ENCODE results near the gene OR52H1.
"Not testable (repeated sequence)": the region's sequence is repeated elsewhere in the genome, so short reads cannot be mapped to it uniquely, and the experiment has no call there.

Gene OR52H1

DNA sequence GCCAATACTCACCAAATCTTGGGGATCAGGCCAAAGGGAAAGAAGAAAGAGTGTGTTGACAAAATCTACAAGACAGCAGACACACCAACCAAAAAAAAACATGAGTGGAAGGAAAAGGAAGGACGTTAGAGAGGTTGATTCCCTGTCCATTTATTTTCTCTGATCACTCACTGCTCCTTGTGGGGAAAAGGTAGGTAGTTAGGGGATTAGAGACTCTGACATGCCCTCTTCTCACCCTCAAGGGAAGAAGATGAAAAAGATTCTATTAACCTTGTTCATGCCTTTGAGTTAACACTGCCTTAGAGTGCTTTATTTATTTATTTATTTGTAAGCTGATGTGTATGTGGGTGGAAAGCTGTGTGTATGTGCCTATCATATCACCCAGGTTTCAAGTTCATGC lies at the start of gene OR52H1:
OR52H1 (minus strand) TSS at position 101 of the 400 bp plus-strand sequence. CDS start 3,035 bp downstream, outside the sequence.
- DNase-seq (ENCODE audit: low read depth in 2 of 2): no peak

- DNase-seq (ENCODE audit: low read depth in 2 of 2): no peak
Measured at GRCh38 chr11:5597953-5598352, 49.6 kb upstream of the OR52H1 start.

- DNase-seq (ENCODE audit: low read depth in 2 of 2): no peak
Measured at GRCh38 chr11:5596607-5597201, 48.4 kb upstream of the OR52H1 start, which contains the start of gene TRIM6. TRIM6 (plus strand) TSS chr11:5596637; CDS start chr11:5596898, 261 bp downstream.

GRCh38 chr11:5593146-5593545 lies 44.8 kb upstream of the OR52H1 start:
- no peak for DNase-seq (ENCODE audit: low read depth in 2 of 2)

GRCh38 chr11:5592615-5593014 lies 44.3 kb upstream of the OR52H1 start:
- no peak for DNase-seq (ENCODE audit: low read depth in 2 of 2)

- DNase-seq (ENCODE audit: low read depth in 2 of 2): no peak
Measured at GRCh38 chr11:5591613-5592012, 43.3 kb upstream of the OR52H1 start.

DNA sequence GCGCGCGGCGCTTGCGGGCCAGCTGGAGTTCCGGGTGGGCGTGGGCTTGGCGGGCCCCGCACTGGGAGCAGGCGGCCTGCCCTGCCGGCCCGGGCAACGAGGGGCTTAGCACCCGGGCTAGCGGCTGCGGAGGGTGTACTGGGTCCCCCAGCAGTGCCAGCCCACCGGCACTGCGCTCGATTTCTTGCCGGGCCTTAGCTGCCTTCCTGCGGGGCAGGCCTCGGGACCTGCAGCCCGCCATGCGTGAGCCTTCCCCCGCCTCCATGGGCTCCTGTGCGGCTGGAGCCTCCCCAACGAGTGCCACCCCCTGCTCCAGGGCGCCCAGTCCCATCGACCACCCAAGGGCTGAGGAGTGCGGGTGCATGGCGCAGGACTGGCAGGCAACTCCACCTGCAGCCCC lies 41.6 kb upstream of the OR52H1 start:
- not testable (repeated sequence) for DNase-seq (ENCODE audit: low read depth in 2 of 2)

GRCh38 chr11:5584458-5584857 lies 36.1 kb upstream of the OR52H1 start:
- DNase-seq (ENCODE audit: low read depth in 2 of 2): not testable (repeated sequence)

- DNase-seq (ENCODE audit: low read depth in 2 of 2): no peak
Measured at GRCh38 chr11:5581014-5581413, 32.7 kb upstream of the OR52H1 start.

DNA sequence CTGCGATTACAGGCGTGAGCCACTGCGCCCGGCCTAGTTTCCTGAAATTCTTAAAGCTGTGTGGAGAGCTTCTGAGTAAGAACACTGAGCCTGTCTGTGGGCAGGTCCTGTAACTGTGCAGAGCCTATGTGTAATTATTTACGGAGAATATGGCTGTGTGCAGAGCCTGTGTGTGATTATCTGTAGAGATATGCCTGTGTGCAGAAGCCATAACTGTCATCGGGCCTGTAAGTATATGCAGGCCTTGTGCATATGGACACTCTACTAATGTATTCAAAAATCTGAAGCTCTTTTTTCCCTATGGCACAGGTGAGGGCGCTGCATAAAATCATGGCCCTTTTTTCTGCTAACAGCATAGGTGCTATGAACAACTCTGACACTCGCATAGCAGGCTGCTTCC lies 32.2 kb upstream of the OR52H1 start, which contains the start of gene OR52B6:
OR52B6 (plus strand) TSS at position 301 of the 400 bp plus-strand sequence; CDS start at position 301, 0 bp downstream.
- no peak for DNase-seq (ENCODE audit: low read depth in 2 of 2)

GRCh38 chr11:5577101-5577500 lies 28.8 kb upstream of the OR52H1 start:
- no peak for DNase-seq (ENCODE audit: low read depth in 2 of 2)

DNA sequence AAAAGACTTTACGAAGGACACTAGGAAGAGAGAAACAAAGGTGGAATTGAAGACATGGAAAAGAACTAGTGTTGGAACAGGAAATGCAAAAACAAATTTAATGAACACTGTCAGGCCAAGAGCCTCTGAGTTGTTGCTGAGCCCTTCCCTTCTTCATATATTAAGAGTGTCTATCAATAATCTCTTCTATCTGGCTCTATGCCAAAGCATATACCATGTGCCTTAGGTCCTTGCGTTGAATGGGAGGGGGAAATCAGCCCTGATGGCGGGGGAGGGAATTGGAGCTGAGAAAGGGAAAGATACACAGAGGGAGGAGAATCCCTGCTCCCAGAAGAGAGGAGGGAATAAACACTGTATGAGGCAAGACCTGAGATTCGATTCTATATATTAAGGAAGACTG lies 26.8 kb upstream of the OR52H1 start:
- DNase-seq (ENCODE audit: low read depth in 2 of 2): no peak

GRCh38 chr11:5574654-5575053 lies 26.3 kb upstream of the OR52H1 start:
- no peak for DNase-seq (ENCODE audit: low read depth in 2 of 2)

DNA sequence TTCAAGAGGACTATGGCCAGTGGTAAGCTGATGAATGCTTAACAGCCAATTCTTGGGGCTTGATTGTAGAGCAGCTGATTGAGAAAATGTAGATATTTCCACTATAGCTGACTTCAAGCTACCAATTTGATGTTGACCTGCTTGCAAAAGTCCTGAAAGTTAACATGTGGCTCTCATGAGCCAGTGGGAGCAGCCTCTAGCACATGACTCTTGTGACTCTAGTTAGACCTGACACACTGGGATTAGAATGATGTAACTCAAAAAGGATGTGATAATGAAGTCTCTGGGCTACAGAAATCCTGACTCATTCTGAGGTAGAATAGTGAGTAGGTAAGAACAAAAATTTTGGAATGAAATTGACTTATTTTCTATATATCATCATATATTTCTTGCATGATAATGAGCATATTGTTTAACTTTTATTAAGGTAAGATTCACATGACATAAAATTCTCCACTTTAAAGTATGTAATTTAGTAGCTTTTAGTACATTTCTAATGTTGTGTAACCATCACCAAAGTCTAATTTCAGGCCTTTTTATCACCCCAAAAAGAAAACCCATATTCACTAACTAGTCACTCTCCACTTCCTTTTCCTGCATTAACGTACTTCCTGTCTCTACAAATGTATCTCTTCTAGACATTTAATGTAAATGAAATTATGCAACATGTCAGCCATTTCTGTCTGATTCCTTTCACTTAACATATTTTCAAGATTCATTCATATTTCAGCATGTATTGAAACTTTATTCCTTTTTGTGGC lies 16.1 kb upstream of the OR52H1 start:
- no peak for DNase-seq (ENCODE audit: low read depth in 2 of 2)

- DNase-seq (ENCODE audit: low read depth in 2 of 2): no peak
Measured at GRCh38 chr11:5557751-5558150, 9.4 kb upstream of the OR52H1 start.

GRCh38 chr11:5556596-5557188 lies 8.4 kb upstream of the OR52H1 start:
- no peak for DNase-seq (ENCODE audit: low read depth in 2 of 2)

- no peak for DNase-seq (ENCODE audit: low read depth in 2 of 2)
Measured at GRCh38 chr11:5553343-5553742, 5.0 kb upstream of the OR52H1 start.

GRCh38 chr11:5550440-5551095 lies 2.2 kb upstream of the OR52H1 start:
- DNase-seq (ENCODE audit: low read depth in 2 of 2): no peak

DNA sequence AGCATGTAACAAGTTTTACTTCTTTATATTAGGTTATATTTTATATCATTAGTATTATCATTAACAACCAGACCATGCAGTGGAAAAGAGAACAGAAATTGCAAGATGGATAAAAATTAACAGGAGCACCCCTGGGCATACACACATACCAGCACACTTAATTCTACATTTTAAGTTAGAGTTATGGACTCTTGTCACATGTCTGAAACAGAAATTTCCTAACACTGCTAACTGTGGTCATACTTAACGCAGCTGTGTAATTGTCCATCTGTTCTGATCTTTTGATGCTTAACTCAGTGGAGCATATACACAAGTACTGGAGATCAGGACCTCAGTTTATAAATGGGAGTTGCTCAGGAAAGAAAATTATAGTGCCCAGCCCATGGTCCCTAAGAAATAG lies 358 bp downstream of the OR52H1 start:
- DNase-seq (ENCODE audit: low read depth in 2 of 2): no peak

DNA sequence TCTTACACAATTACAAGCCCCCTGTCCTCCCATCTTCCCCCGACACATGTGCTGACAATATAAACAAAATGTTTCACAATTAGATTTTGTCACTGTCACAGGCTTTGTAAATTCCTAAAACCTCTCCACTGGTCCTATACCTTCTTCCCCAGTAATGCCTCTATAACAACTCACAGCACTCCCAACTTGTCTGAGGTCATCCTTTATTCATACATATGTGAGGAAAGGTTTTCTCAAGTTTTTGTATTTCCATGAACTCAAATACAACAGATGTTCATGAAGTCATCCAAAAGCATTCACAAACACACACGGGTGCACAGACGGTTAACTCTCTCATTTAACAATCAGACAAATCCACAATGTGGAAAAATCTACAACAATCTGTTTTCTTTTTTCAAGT lies 1.9 kb downstream of the OR52H1 start:
- no peak for DNase-seq (ENCODE audit: low read depth in 2 of 2)

DNA sequence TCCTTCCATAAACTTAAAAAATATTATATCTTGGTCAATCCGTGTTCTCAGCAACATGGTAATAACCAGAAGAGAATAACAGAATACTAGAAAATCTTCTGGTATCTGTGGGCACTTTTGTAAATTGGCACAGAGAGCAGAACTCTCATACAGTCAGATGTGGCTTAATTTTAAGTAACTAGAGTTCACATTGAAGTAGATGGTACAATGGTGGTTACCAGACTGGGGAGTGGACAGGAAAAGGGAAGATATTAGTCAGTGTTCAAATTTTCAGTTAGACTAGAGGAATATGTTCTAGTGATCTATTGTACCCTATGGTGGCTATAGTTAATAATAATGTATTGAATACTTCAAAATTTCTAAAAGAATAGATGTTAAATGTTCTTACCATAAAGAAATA lies 6.9 kb downstream of the OR52H1 start:
- no peak for DNase-seq (ENCODE audit: low read depth in 2 of 2)

DNA sequence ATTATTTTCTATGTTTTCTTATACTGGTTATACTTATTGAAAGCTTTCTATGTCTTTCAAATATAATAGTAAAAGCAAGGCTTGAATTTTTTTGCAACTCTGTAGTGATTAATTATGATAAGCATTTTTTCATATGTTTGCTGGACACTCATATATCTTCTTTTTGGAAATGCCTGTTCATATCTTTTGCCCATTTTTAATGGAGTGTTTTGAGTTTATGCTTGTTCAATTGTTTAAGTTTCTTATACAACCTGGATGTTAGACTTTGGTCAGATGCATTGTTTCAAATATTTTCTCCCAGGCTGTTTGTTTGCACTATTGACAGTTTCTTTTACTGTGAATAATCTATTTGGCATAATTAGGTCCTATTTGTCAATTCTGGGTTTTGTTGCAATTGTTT lies 11.9 kb downstream of the OR52H1 start:
- DNase-seq (ENCODE audit: low read depth in 2 of 2): no peak
